Sciatic nerve (tissue), 2 donors: ENCODE results near the gene COMMD1. TPM values are rescaled to one million over a fixed set of nuclear protein-coding genes. Genes with fewer than 3 reads are reported as not detected.

Experiments used
- ATAC-seq: fragments of 200-7000 bp; cut with Tn5 transposase; one replicate; pipeline ENCODE4 v1.9.1; 2020; ENCODE audit warnings: mild to moderate bottlenecking, moderate library complexity
- DNase-seq: peaks from one replicate; pipeline ENCODE4 v3.0.0-alpha.2; 2020; ENCODE audit warnings: low spot score
- intact Hi-C: fragments of 100-400 bp; cut with DNase I; formaldehyde crosslinking; loops from one replicate; pipeline ENCODE4 v1.14.2; 2022
- total RNA-seq: library from RNA; stranded (reverse); fragmentation: NEBNext Ultra II Directional; extraction: Animal tissue kit (Norgen Biotek cat#: 25700); gene quantifications from one replicate; pipeline ENCODE4 v1.2.1, GENCODE V29; 2021
- donor health status: DM: no; HTN: no; CAD: no.
- donor health status: DM: no; HTN: no; CAD: no.

Gene COMMD1
- total RNA-seq, 1 donor from 2014 or later: 30.1 TPM

- intact Hi-C loops: no loop called here
- ATAC-seq (no peak), DNase-seq (no peak)
Measured at GRCh38 chr2:62050456-62051045, 145.1 kb downstream of the COMMD1 start.

DNA sequence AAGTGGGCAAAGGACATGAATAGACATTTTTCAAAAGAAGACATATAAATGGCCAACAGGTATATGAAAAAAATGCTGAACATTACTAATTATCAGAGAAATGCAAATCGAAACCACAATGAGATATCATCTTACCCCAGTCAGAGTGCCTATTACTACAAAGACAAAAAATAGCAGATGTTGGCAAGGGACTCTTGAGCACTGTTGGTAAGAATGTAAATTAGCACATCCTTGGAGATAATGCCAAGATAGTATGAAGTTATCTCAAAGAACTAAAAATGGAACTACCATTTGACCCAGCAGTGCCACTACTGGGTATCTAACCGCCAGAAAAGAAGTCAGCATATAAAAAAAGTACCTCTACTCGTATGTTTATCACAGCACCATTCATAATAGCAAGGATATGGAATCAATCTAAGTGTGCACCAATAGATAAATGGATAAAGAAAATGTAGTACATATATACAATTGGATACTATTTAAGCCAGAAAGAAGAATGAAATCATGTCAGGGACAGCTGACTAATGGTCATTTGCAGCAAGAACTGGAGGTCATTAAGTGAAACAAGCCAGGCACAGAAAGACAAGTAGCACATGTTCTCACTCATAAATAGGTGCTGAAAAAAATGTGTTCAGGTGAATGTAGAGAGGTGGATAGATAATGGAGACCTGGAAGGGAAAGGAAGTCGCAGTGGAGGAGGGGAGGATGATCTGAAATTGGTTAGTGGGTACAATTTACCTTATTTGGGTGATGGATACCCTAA is 148.7 kb downstream of the COMMD1 start:
- DNase-seq: no peak
- no peak for ATAC-seq
- intact Hi-C loops: no loop called here

DNA sequence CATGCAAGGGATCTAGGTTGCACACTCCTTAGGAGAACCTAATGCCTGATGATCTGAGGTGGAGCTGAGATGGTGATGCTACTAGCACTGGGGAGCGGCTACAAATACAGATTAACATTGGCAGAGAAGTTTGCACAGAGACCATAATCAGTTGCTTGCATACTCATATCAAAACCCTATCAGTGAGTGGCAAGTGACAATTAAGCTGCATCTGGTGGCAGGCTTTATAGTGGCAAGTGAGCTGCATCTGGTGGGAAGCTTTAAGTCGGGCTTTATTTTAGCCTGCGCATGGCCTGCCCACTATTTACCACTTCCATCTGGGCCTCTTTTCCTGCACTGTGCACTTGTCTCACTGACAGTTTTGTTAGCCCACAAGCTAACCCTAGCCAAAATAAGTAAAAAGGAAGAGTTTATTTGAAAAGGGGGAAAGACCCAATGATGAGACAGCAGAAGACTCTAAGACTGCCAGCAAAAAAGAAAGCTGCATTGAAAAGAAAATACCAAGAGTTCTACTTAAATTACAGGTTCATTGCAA is 149.5 kb downstream of the COMMD1 start:
- intact Hi-C loops: no loop called here
- ATAC-seq (no peak), DNase-seq (no peak)

DNA sequence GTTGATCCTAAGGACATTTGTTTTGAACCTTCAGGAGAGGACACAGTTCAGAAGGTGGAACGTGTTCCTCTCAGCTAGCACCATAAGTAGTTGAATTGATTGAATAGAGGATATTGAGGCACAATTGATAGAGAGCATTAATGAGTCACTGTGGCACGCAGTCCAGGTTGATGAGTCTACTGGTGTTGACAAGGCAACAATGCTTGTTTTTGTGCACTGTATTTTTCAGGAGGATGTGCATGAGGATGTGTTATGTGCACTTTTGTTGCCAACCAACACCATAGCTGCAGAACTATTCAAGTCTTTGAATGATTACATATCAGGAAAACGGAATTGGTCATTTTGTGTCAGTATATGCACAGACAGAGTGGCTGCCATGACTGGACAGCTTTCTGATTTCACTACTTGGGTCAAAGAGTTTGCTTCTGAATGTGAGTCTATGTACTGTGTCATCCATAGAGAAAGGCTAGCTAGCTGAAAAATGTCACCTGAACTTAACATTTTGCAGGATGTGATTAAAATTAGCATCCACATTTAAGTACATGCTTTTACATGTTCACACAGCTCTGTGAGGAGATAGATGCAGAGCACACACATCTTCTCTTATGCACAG is 150.4 kb downstream of the COMMD1 start:
- intact Hi-C loops: no loop called here
- ATAC-seq: no peak
- no peak for DNase-seq

- ATAC-seq (no peak), DNase-seq (no peak)
- intact Hi-C loops: no loop called here
Measured at GRCh38 chr2:62056341-62056740, 150.9 kb downstream of the COMMD1 start.

DNA sequence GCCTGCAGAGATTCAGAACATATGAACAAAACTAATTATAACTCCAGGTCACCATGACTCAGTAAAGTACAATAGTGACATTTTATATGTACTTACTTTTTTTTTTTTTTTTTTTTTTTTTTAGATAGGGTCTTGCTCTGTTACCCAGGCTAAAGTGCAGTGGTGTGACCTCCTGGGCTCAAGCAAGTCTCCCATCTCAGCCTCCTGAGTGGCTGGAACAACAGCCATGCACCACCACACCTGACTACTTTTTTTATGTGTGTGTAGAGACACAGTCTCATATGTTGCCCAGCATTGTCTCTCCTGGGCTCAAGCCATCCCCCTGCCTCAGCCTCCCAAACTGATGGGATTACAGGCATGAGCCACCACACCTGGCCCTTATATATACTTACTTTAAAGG is 159.8 kb downstream of the COMMD1 start:
- ATAC-seq: no peak
- intact Hi-C loops: no loop called here
- DNase-seq: no peak

- DNase-seq (no peak), ATAC-seq (no peak)
- intact Hi-C loops: no loop called here
Measured at GRCh38 chr2:62071126-62071598, 165.7 kb downstream of the COMMD1 start.

DNA sequence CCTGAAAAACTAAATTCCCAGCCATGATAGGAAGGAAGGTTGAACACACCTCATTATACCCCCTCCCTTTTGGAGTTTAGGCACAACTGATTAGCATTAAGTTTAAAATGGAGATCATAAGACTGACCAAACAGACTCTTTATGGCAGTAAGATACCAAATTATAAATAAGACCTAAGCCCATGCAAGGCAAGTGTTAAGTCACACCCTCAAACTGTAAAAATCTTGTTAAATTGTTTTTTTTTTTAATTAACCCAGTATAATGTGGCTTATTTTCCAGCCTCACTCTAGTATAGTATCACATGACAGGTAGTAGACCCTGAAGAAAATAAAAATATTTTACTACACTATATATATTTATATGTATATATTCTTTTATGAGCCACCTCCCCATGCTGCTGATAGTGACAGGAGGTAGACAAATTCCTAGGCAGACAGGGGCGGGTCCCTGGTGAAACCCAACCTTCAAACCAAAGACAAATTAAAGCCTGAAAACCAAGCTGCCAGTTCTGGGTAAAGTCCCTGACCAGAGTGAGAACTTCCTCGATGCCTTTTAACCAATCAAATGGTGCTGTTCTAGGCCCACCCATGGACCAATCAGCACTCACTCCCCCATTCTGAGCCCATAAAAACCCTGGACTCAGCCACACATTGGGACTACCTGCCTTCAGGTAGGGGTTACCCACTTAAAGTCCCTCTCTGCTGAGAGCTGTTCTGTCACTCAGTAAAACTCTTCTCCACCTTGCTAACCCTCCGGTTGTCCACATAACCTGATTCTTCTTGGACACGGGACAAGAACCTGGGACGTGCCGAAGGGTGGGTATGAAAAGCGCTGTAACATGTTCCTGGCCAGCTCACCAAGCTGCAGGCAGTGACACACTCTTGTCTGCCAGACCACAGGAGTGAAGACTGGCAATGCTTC is 166.5 kb downstream of the COMMD1 start:
- intact Hi-C loops: no loop called here
- DNase-seq: no peak
- no peak for ATAC-seq

DNA sequence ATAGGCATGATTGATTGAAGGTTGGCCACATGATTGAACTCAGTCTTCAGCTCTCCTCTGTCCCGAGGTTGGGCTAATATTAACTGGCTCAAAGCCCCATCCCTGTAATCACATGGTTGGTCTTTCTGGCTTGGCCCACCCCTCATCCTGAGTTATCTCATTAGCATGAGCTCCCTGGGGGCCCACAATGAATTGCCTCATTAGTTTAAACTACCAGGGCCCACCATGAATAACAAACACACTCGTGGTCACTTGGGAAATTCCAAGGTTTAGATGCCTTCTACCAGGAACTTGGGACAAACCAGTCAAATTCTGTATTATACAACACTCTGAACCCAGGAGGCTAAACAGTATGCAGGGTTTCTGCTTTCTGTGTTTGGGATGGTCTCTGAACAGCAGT is 168.8 kb downstream of the COMMD1 start:
- intact Hi-C loops: no loop called here
- no peak for DNase-seq
- ATAC-seq: no peak

DNA sequence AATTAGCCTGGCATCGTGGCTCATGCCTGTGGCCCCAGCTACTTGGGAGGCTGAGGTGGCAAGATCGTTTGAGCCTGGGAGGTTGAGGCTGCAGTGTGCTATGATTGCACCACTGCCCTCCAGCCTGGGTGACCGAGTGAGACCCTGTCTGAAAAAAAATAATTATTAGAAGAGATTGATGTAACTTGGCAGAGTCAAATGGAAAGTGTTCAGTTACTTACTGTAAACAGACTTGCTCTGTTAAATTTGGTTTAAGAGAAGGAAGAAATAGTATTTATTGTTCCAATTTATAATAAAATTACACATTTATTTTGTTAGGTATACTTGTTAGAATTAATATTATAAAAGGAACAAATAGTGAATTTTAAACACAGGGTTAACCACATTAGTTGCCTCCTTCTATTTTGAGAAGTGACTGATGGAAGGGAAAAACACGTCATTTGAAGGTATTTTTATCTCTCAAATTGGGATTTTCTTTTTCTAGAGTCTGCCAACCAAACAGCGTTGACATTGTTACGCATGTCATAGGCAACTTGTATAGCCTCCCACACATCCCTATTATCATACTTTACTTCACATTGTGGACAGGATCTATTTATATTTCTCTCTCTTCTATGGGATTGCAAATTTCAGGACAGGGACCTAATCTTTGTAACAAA is 171.6 kb downstream of the COMMD1 start:
- no peak for DNase-seq
- ATAC-seq: no peak
- intact Hi-C loops: no loop called here

GRCh38 chr2:62084801-62085200 is 179.3 kb downstream of the COMMD1 start:
- DNase-seq (no peak), ATAC-seq (no peak)
- intact Hi-C loops: no loop called here

GRCh38 chr2:62089658-62090057 is 184.2 kb downstream of the COMMD1 start:
- DNase-seq (no peak), ATAC-seq (peak; percentile 48)
- intact Hi-C loops: no loop called here

- ATAC-seq: no peak
- no peak for DNase-seq
- intact Hi-C loops: no loop called here
Measured at GRCh38 chr2:62091471-62091870, 186.0 kb downstream of the COMMD1 start.

- intact Hi-C loops: no loop called here
- DNase-seq (no peak), ATAC-seq (no peak)
Measured at GRCh38 chr2:62099050-62099449, 193.6 kb downstream of the COMMD1 start.

- ATAC-seq (no peak), DNase-seq (no peak)
- intact Hi-C loops: no loop called here
Measured at GRCh38 chr2:62099523-62100175, 194.2 kb downstream of the COMMD1 start.

DNA sequence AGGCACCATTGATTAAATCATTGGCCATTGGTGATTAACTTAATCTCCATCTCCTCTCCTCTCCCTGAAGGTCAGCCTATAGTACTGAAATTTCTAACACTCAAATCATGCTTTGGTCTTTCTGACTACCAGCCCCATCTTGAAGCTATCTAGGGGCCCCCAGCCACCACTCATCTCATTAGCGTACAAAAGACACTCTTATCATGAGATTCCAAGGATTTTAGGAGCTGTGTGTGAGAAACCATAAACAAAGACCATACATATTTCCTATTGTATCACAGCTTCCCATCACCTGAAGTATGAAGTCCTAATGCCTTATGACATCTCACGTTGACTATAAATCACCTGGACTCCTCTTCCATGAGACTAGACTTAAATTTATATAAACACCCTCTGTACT is 196.4 kb downstream of the COMMD1 start:
- intact Hi-C loops: no loop called here
- DNase-seq (no peak), ATAC-seq (no peak)

- DNase-seq: no peak
- intact Hi-C loops: no loop called here
- no peak for ATAC-seq
Measured at GRCh38 chr2:62102402-62102920, 197.0 kb downstream of the COMMD1 start.

GRCh38 chr2:62109554-62109953 is 204.1 kb downstream of the COMMD1 start:
- DNase-seq (no peak), ATAC-seq (no peak)
- intact Hi-C loops: no loop called here
